HCT116 (cell line): Measurements from ENCODE around the gene GRAMD2A. TPM values are rescaled to one million over a fixed set of nuclear protein-coding genes. Genes with fewer than 3 reads are reported as not detected.

Experiments used
- EZH2 ChIP-seq: fragments of 200-600 bp; sonication (generic); IDR thresholded peaks from 2 replicates; pipeline ENCODE4 v1.6.1; 2017; ENCODE audit warnings: antibody characterized with exemption, mixed run types
- FOSL1 ChIP-seq: IDR thresholded peaks from 2 replicates; pipeline ENCODE4 v1.6.1; 2012; ENCODE audit warnings: low read depth
- JUND ChIP-seq: IDR thresholded peaks from 2 replicates; pipeline ENCODE4 v1.6.1; 2012
- RAD21 ChIP-seq: IDR thresholded peaks from 2 replicates; pipeline ENCODE4 v1.6.1; 2012; ENCODE audit warnings: low read depth, mild to moderate bottlenecking
- SP1 ChIP-seq: IDR thresholded peaks from 2 replicates; pipeline ENCODE4 v1.6.1; 2012; ENCODE audit warnings: low read depth
- TCF7L2 ChIP-seq: IDR thresholded peaks from 2 replicates; pipeline ENCODE4 v1.7.0; 2011; ENCODE audit warnings: borderline replicate concordance, inconsistent platforms; ENCODE audit not compliant: insufficient read depth, insufficient read length; ENCODE audit errors: extremely low read depth
- ZFX ChIP-seq: fragments of 450-650 bp; IDR thresholded peaks from 2 replicates; pipeline ENCODE4 v1.6.1; 2017
- ZNF274 ChIP-seq: fragments of 200-500 bp; sonication (Bioruptor generic); IDR thresholded peaks from 2 replicates; pipeline ENCODE4 v1.6.1; 2014; ENCODE audit warnings: mild to moderate bottlenecking, low read depth, low read length, inconsistent platforms
- total RNA-seq: library from RNA; stranded (reverse); gene quantifications from one replicate; pipeline ENCODE4 v1.2.1, GENCODE V29; 2021; ENCODE audit not compliant: unreplicated experiment
- TF ChIP-seq, protein P1 (sequence below): IDR thresholded peaks from 2 replicates; pipeline ENCODE4 v1.6.1; 2012; ENCODE audit warnings: low read depth
- TF ChIP-seq, protein P2 (sequence below): IDR thresholded peaks from 2 replicates; pipeline ENCODE4 v1.6.1; 2012
- TF ChIP-seq, protein P3 (sequence below): IDR thresholded peaks from 2 replicates; pipeline ENCODE4 v1.6.1; 2012
- TF ChIP-seq, protein P4 (sequence below): IDR thresholded peaks from 2 replicates; pipeline ENCODE4 v1.6.1; 2011; ENCODE audit warnings: mild to moderate bottlenecking, low read length, moderate library complexity; ENCODE audit not compliant: insufficient replicate concordance; ENCODE audit errors: extremely low read depth

GRAMD2A gene
- total RNA-seq, 1 experiment from 2014 or later = 8.0 TPM

- TF ChIP-seq, protein P1, sequence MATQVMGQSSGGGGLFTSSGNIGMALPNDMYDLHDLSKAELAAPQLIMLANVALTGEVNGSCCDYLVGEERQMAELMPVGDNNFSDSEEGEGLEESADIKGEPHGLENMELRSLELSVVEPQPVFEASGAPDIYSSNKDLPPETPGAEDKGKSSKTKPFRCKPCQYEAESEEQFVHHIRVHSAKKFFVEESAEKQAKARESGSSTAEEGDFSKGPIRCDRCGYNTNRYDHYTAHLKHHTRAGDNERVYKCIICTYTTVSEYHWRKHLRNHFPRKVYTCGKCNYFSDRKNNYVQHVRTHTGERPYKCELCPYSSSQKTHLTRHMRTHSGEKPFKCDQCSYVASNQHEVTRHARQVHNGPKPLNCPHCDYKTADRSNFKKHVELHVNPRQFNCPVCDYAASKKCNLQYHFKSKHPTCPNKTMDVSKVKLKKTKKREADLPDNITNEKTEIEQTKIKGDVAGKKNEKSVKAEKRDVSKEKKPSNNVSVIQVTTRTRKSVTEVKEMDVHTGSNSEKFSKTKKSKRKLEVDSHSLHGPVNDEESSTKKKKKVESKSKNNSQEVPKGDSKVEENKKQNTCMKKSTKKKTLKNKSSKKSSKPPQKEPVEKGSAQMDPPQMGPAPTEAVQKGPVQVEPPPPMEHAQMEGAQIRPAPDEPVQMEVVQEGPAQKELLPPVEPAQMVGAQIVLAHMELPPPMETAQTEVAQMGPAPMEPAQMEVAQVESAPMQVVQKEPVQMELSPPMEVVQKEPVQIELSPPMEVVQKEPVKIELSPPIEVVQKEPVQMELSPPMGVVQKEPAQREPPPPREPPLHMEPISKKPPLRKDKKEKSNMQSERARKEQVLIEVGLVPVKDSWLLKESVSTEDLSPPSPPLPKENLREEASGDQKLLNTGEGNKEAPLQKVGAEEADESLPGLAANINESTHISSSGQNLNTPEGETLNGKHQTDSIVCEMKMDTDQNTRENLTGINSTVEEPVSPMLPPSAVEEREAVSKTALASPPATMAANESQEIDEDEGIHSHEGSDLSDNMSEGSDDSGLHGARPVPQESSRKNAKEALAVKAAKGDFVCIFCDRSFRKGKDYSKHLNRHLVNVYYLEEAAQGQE = no peak
- TF ChIP-seq EZH2 = no peak
- TF ChIP-seq, protein P2, sequence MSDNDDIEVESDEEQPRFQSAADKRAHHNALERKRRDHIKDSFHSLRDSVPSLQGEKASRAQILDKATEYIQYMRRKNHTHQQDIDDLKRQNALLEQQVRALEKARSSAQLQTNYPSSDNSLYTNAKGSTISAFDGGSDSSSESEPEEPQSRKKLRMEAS = no peak
- TF ChIP-seq SP1 = no peak
- TF ChIP-seq ZNF274 = no peak
- TF ChIP-seq, protein P3, sequence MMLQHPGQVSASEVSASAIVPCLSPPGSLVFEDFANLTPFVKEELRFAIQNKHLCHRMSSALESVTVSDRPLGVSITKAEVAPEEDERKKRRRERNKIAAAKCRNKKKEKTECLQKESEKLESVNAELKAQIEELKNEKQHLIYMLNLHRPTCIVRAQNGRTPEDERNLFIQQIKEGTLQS = no peak
- TF ChIP-seq TCF7L2 = no peak
- TF ChIP-seq FOSL1 = no peak
- no peak for TF ChIP-seq JUND
- peak; percentile 86 for TF ChIP-seq RAD21
- TF ChIP-seq ZFX = no peak
- TF ChIP-seq, protein P4, sequence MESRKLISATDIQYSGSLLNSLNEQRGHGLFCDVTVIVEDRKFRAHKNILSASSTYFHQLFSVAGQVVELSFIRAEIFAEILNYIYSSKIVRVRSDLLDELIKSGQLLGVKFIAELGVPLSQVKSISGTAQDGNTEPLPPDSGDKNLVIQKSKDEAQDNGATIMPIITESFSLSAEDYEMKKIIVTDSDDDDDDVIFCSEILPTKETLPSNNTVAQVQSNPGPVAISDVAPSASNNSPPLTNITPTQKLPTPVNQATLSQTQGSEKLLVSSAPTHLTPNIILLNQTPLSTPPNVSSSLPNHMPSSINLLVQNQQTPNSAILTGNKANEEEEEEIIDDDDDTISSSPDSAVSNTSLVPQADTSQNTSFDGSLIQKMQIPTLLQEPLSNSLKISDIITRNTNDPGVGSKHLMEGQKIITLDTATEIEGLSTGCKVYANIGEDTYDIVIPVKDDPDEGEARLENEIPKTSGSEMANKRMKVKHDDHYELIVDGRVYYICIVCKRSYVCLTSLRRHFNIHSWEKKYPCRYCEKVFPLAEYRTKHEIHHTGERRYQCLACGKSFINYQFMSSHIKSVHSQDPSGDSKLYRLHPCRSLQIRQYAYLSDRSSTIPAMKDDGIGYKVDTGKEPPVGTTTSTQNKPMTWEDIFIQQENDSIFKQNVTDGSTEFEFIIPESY = no peak
Measured at GRCh38 chr15:72199721-72200212, 2.2 kb upstream of the GRAMD2A start (continued).
